GM18951 (cell line): ENCODE measurements around the gene DCST2.

Experiments
- POLR2A ChIP-seq: IDR thresholded peaks from 4 replicates; pipeline ENCODE4 v1.6.1; 2011; ENCODE audit warnings: mild to moderate bottlenecking; ENCODE audit not compliant: insufficient read length, insufficient read depth; ENCODE audit errors: extremely low read depth
- in situ Hi-C: fragments of 300-500 bp; cut with MboI; formaldehyde crosslinking; loops from one replicate; pipeline ENCODE4 v1.12.0; 2022; ENCODE audit warnings: low sequenced_read_pairs, mixed read lengths, inconsistent platforms; ENCODE audit not compliant: unreplicated experiment

DCST2 gene

GRCh38 chr1:155064111-155064831 lies 30.7 kb upstream of the DCST2 start:
- in situ Hi-C loops: no loop called here
- TF ChIP-seq POLR2A: no peak

- TF ChIP-seq POLR2A: peak; percentile 84
- in situ Hi-C loops: no loop called here
Observed at GRCh38 chr1:155063550-155064110, 30.0 kb upstream of the DCST2 start, which contains the start of gene EFNA4. Gene EFNA4 (plus strand): TSS chr1:155063740. CDS start chr1:155063824, 84 bp downstream.

- in situ Hi-C loops: no loop called here
- TF ChIP-seq POLR2A: no peak
Observed at GRCh38 chr1:155062702-155063411, 29.3 kb upstream of the DCST2 start.

- in situ Hi-C loops: no loop called here
- no peak for TF ChIP-seq POLR2A
Observed at GRCh38 chr1:155062151-155062686, 28.6 kb upstream of the DCST2 start.

GRCh38 chr1:155061381-155062150 lies 28.0 kb upstream of the DCST2 start:
- TF ChIP-seq POLR2A: no peak
- in situ Hi-C loops: no loop called here

GRCh38 chr1:155060736-155061135 lies 27.2 kb upstream of the DCST2 start:
- TF ChIP-seq POLR2A: no peak

GRCh38 chr1:155057788-155058211 lies 24.2 kb upstream of the DCST2 start:
- in situ Hi-C loops: no loop called here

More at GRCh38 chr1:155060736-155061135, 27.2 kb upstream of the DCST2 start:
- in situ Hi-C loops: no loop called here

GRCh38 chr1:155057104-155057503 lies 23.5 kb upstream of the DCST2 start:
- in situ Hi-C loops: no loop called here
- TF ChIP-seq POLR2A: no peak

More at GRCh38 chr1:155057788-155058211, 24.2 kb upstream of the DCST2 start:
- TF ChIP-seq POLR2A: no peak

- in situ Hi-C loops: no loop called here
- TF ChIP-seq POLR2A: no peak
Observed at GRCh38 chr1:155053531-155054105, 20.0 kb upstream of the DCST2 start.

GRCh38 chr1:155052439-155053395 lies 19.1 kb upstream of the DCST2 start:
- TF ChIP-seq POLR2A: no peak
- in situ Hi-C loops: no loop called here

GRCh38 chr1:155051777-155052398 lies 18.3 kb upstream of the DCST2 start:
- in situ Hi-C loops: no loop called here
- TF ChIP-seq POLR2A: no peak
